ENCODE results near the gene MAPK1IP1L. TPM values are rescaled to one million over a fixed set of nuclear protein-coding genes. Genes with fewer than 3 reads are reported as not detected.

The MAPK1IP1L gene
- total and polyA plus RNA-seq, 2 of the 13 experiments (the other 11 are each of a cell fraction or from before 2014, with no cell fraction given): 27.8 to 68.4 TPM

DNA sequence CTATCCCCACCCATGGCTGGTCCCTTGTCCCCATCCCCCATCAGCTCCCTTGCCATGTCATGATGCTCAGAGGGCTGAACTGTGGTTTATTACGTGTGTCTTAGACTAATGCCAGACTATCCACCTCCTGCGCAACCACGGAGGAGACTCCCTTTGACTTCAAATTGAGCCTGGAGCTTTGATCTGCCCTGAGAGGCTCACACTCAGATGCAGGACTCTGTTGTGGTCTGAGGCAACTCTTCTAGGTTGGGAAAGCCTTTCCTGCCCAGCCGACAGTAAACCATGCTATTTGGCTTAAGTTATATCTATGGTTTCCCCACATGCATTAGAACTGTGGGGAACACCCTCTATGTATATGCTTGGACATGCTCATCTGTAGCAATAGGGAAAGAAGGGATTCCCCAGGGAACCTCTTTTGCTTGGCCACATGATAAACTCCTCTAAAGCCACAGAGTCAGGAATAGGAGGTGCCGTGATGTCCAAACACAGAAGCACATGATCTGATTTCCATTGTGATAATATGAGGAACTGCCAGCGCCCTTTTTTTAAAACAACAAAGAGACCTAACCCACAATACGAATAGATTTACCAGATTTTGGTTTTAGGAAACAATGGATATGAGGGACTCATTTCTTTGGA, 66.5 kb downstream of the MAPK1IP1L start:
- peaks cover 80% of the 10 kb centered on the region for H3K4me1 ChIP-seq (ENCODE audit: insufficient read depth, low read length)
- DNase-seq (ENCODE audit: low spot score) (no peak), ATAC-seq (no peak; the same call in 2 of the 3 replicates), FAIRE-seq (no peak)
- no peaks in the 10 kb centered on the region for H4K20me1 ChIP-seq (ENCODE audit: insufficient read depth, low read length)
- intact Hi-C loops (cut with micrococcal nuclease; ENCODE audit: unreplicated experiment): no loop called here
- TF ChIP-seq MYC (CRISPR knock-in tag; IDR thresholded peaks at IDR 0.05; ENCODE audit: borderline replicate concordance): no peak
- TF ChIP-seq CC2D1A (CRISPR knock-in tag; IDR thresholded peaks at IDR 0.05): no peak
- TF ChIP-seq, protein P1, sequence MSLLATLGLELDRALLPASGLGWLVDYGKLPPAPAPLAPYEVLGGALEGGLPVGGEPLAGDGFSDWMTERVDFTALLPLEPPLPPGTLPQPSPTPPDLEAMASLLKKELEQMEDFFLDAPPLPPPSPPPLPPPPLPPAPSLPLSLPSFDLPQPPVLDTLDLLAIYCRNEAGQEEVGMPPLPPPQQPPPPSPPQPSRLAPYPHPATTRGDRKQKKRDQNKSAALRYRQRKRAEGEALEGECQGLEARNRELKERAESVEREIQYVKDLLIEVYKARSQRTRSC (CRISPR knock-in tag; IDR thresholded peaks at IDR 0.05; ENCODE audit: low read depth): no peak
- TF ChIP-seq MTA1 (CRISPR knock-in tag; IDR thresholded peaks at IDR 0.05; ENCODE audit: borderline replicate concordance): no peak
- TF ChIP-seq, protein P2, sequence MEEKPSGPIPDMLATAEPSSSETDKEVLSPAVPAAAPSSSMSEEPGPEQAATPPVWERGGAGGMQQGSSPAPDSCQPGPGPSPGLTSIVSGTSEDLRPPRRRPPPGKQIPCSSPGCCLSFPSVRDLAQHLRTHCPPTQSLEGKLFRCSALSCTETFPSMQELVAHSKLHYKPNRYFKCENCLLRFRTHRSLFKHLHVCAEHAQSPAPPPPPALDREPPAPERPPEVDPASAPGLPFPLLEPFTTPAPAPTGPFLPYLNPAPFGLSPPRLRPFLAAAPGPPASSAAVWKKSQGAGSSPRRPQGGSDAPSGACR (CRISPR knock-in tag; IDR thresholded peaks at IDR 0.05): no peak
- TF ChIP-seq, protein P3, sequence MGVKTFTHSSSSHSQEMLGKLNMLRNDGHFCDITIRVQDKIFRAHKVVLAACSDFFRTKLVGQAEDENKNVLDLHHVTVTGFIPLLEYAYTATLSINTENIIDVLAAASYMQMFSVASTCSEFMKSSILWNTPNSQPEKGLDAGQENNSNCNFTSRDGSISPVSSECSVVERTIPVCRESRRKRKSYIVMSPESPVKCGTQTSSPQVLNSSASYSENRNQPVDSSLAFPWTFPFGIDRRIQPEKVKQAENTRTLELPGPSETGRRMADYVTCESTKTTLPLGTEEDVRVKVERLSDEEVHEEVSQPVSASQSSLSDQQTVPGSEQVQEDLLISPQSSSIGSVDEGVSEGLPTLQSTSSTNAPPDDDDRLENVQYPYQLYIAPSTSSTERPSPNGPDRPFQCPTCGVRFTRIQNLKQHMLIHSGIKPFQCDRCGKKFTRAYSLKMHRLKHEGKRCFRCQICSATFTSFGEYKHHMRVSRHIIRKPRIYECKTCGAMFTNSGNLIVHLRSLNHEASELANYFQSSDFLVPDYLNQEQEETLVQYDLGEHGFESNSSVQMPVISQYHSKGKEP (CRISPR knock-in tag; IDR thresholded peaks at IDR 0.05): no peak
- H3K79me2 ChIP-seq (ENCODE audit: insufficient read depth, low read length): no peaks in the 10 kb centered on the region
- no peak overlapping the region for H3K9ac ChIP-seq (ENCODE audit: insufficient read depth, low read depth, low read length)
- 34% methylated on average over 7 of the region's 7 CpGs for WGBS (ENCODE audit: low lambda C conversion rate)
- CTCF ChIA-PET (ENCODE audit: low intra/inter-chr PET ratio, low total read pairs): no interaction called here
- no peak overlapping the region for H3K4me3 ChIP-seq (replicated peaks in 1 of 3; ENCODE audit: insufficient read depth in 1 of 3, low read depth in 2 of 3, low read length in 3 of 3)
- no peak overlapping the region for H2AFZ ChIP-seq (ENCODE audit: low read length)
- no peaks in the 10 kb centered on the region for H3K36me3 ChIP-seq (replicated peaks in 1 of 2; ENCODE audit: control insufficient read depth in 1 of 2, insufficient read depth in 2 of 2, low read length in 2 of 2)
- H3K4me2 ChIP-seq (ENCODE audit: low read depth, low read length): peak overlapping the region; percentile 57
- in situ Hi-C loops (cut with HindIII; ENCODE audit: extremely low pct_ligation_motif_present, low pct_unique_long_range_greater_than_20kb): no loop called here
- BruUV-seq (replicated peaks): no TSS peak
- POLR2A ChIA-PET: interaction anchor here (2.1 to 3.9 kb wide), 2 partner anchors 10 to 15 kb away, joined by 9 to 19 read pairs; no protein-coding TSS in a partner anchor
- H3K27me3 ChIP-seq (ENCODE audit: control insufficient read depth in 1 of 2, insufficient read depth in 2 of 2, low read length in 2 of 2): no peaks in the 10 kb centered on the region
- H3K27ac ChIP-seq (ENCODE audit: extremely low read length, insufficient read depth, low read length): no peak overlapping the region
- no peaks in the 10 kb centered on the region for H3K9me3 ChIP-seq (ENCODE audit: low read length)

Measured in HepG2 (cell line).